Parathyroid adenoma (tissue), 2 donors: Measurements from ENCODE around the gene MUC6.

ENCODE experiments used
- H2AFZ ChIP-seq: fragments of 300-600 bp; sonication (generic); one replicate; pipeline ENCODE4 v1.7.0; 2017; ENCODE audit warnings: antibody characterized with exemption, mild to moderate bottlenecking
- H3K27ac ChIP-seq: fragments of 300-600 bp; sonication (generic); one replicate; pipeline ENCODE4 v1.7.0; 2017
- H3K27me3 ChIP-seq: fragments of 300-600 bp; sonication (generic); one replicate; pipeline ENCODE4 v1.7.0; 2017; ENCODE audit warnings: low read length; ENCODE audit not compliant: control insufficient read depth, insufficient read depth
- H3K36me3 ChIP-seq: fragments of 300-600 bp; sonication (generic); one replicate; pipeline ENCODE4 v1.7.0; 2017; ENCODE audit warnings: low read length; ENCODE audit not compliant: control insufficient read depth, insufficient read depth
- H3K4me1 ChIP-seq: fragments of 300-600 bp; sonication (generic); one replicate; pipeline ENCODE4 v1.7.0; 2017; ENCODE audit warnings: control low read depth
- H3K4me2 ChIP-seq: fragments of 300-600 bp; sonication (generic); one replicate; pipeline ENCODE4 v1.7.0; 2017; ENCODE audit warnings: low read length
- H3K4me3 ChIP-seq: fragments of 300-600 bp; sonication (generic); one replicate; pipeline ENCODE4 v1.7.0; 2017; ENCODE audit warnings: low read depth, low read length
- H3K79me2 ChIP-seq: fragments of 300-600 bp; sonication (generic); one replicate; pipeline ENCODE4 v1.7.0; 2017; ENCODE audit warnings: control low read depth
- H3K9ac ChIP-seq: fragments of 300-600 bp; sonication (generic); one replicate; pipeline ENCODE4 v1.7.0; 2017; ENCODE audit warnings: mild to moderate bottlenecking
- H3K9me3 ChIP-seq: fragments of 300-600 bp; sonication (generic); one replicate; pipeline ENCODE4 v1.7.0; 2017; ENCODE audit warnings: low read length; ENCODE audit not compliant: control insufficient read depth
- CTCF ChIP-seq: fragments of 300-600 bp; sonication (generic); IDR thresholded peaks from one replicate; pipeline ENCODE4 v1.7.0; 2017; ENCODE audit warnings: antibody characterized with exemption, mild to moderate bottlenecking
- donor health status: primary hyperparathyroidism.

MUC6 gene

DNA sequence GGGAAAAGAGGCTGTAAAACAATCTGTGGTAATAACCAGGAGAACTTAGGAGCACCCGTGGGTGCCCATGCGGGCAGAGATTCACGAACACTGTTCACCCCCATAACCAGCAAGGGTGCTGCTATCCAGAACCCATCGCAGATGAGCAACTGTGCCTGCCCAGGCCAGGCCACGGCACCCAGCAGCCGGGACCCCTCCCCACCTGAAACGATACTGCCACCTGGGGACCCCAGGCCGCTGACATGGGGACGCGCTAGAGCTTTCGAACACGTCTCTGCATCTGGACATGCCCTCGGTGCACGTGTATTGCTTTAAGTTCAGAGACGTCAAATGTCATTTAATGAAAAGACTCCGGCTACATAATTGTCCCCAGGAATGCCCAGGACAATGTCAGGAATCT is 23.9 kb upstream of the MUC6 start:
- H3K36me3 ChIP-seq = no peaks in the 10 kb centered on the region
- H3K4me2 ChIP-seq = no peak overlapping the region
- no peaks in the 10 kb centered on the region for H3K4me1 ChIP-seq
- H3K4me3 ChIP-seq = no peak overlapping the region
- H3K27me3 ChIP-seq = no peaks in the 10 kb centered on the region
- H2AFZ ChIP-seq = no peak overlapping the region
- H3K27ac ChIP-seq = no peak overlapping the region
- H3K9me3 ChIP-seq = no peaks in the 10 kb centered on the region
- no peak overlapping the region for H3K9ac ChIP-seq
- H3K79me2 ChIP-seq = no peaks in the 10 kb centered on the region
- TF ChIP-seq CTCF = no peak

GRCh38 chr11:1059759-1060158 is 23.2 kb upstream of the MUC6 start:
- H3K79me2 ChIP-seq = no peaks in the 10 kb centered on the region
- H3K4me1 ChIP-seq = no peaks in the 10 kb centered on the region
- no peak overlapping the region for H2AFZ ChIP-seq
- H3K36me3 ChIP-seq = no peaks in the 10 kb centered on the region
- no peaks in the 10 kb centered on the region for H3K27me3 ChIP-seq
- H3K9ac ChIP-seq = no peak overlapping the region
- no peak overlapping the region for H3K27ac ChIP-seq
- no peak overlapping the region for H3K4me3 ChIP-seq
- no peak for TF ChIP-seq CTCF
- H3K9me3 ChIP-seq = no peaks in the 10 kb centered on the region
- H3K4me2 ChIP-seq = no peak overlapping the region

GRCh38 chr11:1057806-1058205 is 21.3 kb upstream of the MUC6 start:
- H3K4me2 ChIP-seq = no peak overlapping the region
- H3K79me2 ChIP-seq = no peaks in the 10 kb centered on the region
- H2AFZ ChIP-seq = no peak overlapping the region
- H3K4me1 ChIP-seq = no peaks in the 10 kb centered on the region
- no peaks in the 10 kb centered on the region for H3K9me3 ChIP-seq
- no peak overlapping the region for H3K9ac ChIP-seq
- no peaks in the 10 kb centered on the region for H3K27me3 ChIP-seq
- no peak for TF ChIP-seq CTCF
- H3K27ac ChIP-seq = no peak overlapping the region
- H3K36me3 ChIP-seq = no peaks in the 10 kb centered on the region
- H3K4me3 ChIP-seq = no peak overlapping the region

GRCh38 chr11:1055990-1056771 is 19.7 kb upstream of the MUC6 start:
- H3K36me3 ChIP-seq = no peaks in the 10 kb centered on the region
- no peak overlapping the region for H3K9ac ChIP-seq
- no peaks in the 10 kb centered on the region for H3K79me2 ChIP-seq
- no peak overlapping the region for H3K4me2 ChIP-seq
- H2AFZ ChIP-seq = no peak overlapping the region
- no peak overlapping the region for H3K27ac ChIP-seq
- H3K9me3 ChIP-seq = no peaks in the 10 kb centered on the region
- H3K4me3 ChIP-seq = no peak overlapping the region
- no peaks in the 10 kb centered on the region for H3K27me3 ChIP-seq
- no peak for TF ChIP-seq CTCF
- no peaks in the 10 kb centered on the region for H3K4me1 ChIP-seq

GRCh38 chr11:1055109-1055703 is 18.7 kb upstream of the MUC6 start:
- Histone ChIP-seq H3K36me3 (no peaks in the 10 kb centered on the region), H3K9ac (no peak overlapping the region), H3K27me3 (no peaks in the 10 kb centered on the region), H3K79me2 (no peaks in the 10 kb centered on the region), H3K4me2 (no peak overlapping the region), H3K27ac (no peak overlapping the region), H3K4me1 (no peaks in the 10 kb centered on the region), H2AFZ (no peak overlapping the region), H3K9me3 (no peaks in the 10 kb centered on the region), H3K4me3 (no peak overlapping the region)
- TF ChIP-seq CTCF = no peak
